WI38 (cell line): ENCODE measurements around the gene AFF3.

ENCODE experiments used
- H3K4me3 ChIP-seq: 2 replicates; pipeline ENCODE4 v1.5.1; 2011; ENCODE audit warnings: low read depth, mild to moderate bottlenecking, control low read depth, low read length
- CTCF ChIP-seq: IDR thresholded peaks from 2 replicates; pipeline ENCODE4 v1.5.1; 2012; ENCODE audit warnings: low read depth, mild to moderate bottlenecking, control low read depth, low read length

Gene AFF3

GRCh38 chr2:100068395-100068794, 74.0 kb downstream of the AFF3 start:
- TF ChIP-seq CTCF, result no peak
- H3K4me3 ChIP-seq, result no peak overlapping the region

- no peak overlapping the region for H3K4me3 ChIP-seq
- TF ChIP-seq CTCF, result no peak
These were observed 74.6 kb downstream of the AFF3 start for GRCh38 chr2:100067784-100068183.

DNA sequence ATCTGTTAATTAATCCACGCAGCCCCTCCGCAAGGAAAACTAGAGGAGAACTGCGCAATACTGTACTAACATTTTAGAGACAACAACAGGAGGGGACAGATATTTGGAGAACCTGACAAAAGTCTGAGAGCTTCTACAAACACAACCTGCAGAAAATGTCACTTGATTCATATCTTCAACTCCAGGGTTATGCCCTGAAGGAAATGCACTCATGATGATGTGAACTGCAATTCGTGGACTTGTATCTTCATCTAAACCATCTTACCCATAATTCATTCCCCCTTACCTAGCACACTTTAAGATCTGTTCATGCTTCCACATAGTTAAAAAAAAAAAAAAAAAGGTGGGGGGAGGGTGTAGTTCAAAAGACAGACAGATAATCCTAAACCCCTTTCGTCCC, 75.5 kb downstream of the AFF3 start:
- TF ChIP-seq CTCF, result no peak
- H3K4me3 ChIP-seq, result no peak overlapping the region

GRCh38 chr2:100066246-100066645, 76.1 kb downstream of the AFF3 start:
- TF ChIP-seq CTCF, result no peak
- H3K4me3 ChIP-seq, result no peak overlapping the region

DNA sequence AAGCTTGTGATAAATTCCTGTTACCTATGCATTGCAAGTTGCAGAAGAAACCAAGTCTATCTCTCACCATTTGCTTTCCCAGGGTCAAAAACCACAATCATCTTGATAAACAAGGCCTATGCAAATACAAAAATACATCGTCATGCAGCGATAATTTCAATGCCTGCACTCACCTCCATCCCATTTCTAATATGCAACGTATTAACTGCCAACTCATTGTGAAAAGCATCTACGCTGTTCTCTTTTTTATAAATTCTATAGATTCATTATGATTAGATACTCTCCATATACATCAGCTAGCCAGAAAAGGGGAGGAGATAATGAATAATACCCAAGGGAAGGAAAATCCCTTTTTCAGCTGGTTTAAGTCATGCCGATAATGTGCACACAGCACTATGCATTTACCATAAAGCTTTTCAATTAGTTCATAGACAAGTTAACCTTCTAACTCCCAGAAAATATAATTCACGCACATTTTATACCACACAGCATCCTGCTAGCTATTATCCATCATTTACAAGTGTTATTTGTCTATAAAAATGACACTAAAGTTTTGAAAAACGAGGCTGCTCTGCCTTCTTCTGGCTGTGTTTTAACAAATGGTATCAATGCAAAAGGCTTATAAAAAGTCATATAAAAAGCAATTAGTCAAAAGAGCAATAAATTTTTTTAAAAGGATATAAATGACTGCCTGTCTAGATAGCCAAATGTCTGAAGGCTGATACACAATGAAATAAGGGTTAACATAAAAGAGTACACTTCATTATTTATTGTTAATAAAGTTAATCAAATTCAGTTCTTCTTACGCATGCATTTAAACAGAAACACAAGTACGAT, 77.6 kb downstream of the AFF3 start:
- TF ChIP-seq CTCF, result no peak
- no peak overlapping the region for H3K4me3 ChIP-seq

GRCh38 chr2:100064165-100064564, 78.2 kb downstream of the AFF3 start:
- H3K4me3 ChIP-seq, result no peak overlapping the region
- TF ChIP-seq CTCF, result no peak

DNA sequence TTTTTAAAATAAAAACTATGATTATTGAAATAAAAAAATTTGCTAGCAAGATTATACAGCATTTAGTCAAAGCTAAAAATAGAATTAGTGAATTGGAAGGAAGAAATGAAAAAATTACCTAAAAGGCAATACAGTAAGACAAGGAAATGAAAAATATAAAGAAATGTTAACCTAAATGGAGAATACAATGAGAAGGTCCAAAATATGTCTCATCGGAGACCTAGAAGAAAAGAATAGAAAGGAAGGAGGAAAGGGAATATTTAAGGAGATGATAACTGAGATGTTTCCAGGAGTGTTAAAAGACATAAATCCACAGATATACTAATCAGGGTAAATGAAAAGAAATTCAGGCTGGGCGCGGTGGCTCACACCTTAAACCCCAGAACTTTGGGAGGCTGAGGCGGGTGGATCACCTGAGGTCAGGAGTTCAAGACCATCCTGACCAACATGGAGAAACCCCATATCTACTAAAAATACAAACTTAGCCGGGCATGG, 78.9 kb downstream of the AFF3 start:
- no peak overlapping the region for H3K4me3 ChIP-seq
- no peak for TF ChIP-seq CTCF
